A673 (cell line): ENCODE data around the gene MAFF.

Source experiments
- CTCF ChIP-seq: fragments of 300-800, 200-600 bp; sonication (generic); conservative IDR thresholded peaks from 2 replicates; pipeline ENCODE4 v1.5.1; 2017; ENCODE audit warnings: low read depth, mild to moderate bottlenecking, antibody characterized with exemption, low read length, moderate library complexity, mixed read lengths
- EZH2 ChIP-seq: fragments of 200-600 bp; sonication (generic); IDR thresholded peaks from 2 replicates; pipeline ENCODE4 v1.6.1; 2017; ENCODE audit warnings: borderline replicate concordance, low read depth, mild to moderate bottlenecking, mixed read lengths, antibody characterized with exemption, low read length; ENCODE audit not compliant: poor library complexity, severe bottlenecking

GRCh38 chr22:38222797-38223119, 21.0 kb downstream of the MAFF start:
- TF ChIP-seq EZH2 (no peak), CTCF (no peak)
